Measurements from ENCODE around the gene HSPBP1.

The HSPBP1 gene

GRCh38 chr19:55258476-55258827 is 21.5 kb downstream of the HSPBP1 start:
- POLR2A ChIA-PET, result interaction anchor here (2.1 kb wide), 1 partner anchor 18 kb away, joined by 7 read pairs; no protein-coding TSS in a partner anchor
- CTCF ChIA-PET, result interaction anchor here (1.1 to 1.7 kb wide), 2 partner anchors 23 to 245 kb away, joined by 3 to 5 read pairs; no protein-coding TSS in a partner anchor

GRCh38 chr19:55257461-55258420 is 22.2 kb downstream of the HSPBP1 start:
- TF ChIP-seq, protein P1, sequence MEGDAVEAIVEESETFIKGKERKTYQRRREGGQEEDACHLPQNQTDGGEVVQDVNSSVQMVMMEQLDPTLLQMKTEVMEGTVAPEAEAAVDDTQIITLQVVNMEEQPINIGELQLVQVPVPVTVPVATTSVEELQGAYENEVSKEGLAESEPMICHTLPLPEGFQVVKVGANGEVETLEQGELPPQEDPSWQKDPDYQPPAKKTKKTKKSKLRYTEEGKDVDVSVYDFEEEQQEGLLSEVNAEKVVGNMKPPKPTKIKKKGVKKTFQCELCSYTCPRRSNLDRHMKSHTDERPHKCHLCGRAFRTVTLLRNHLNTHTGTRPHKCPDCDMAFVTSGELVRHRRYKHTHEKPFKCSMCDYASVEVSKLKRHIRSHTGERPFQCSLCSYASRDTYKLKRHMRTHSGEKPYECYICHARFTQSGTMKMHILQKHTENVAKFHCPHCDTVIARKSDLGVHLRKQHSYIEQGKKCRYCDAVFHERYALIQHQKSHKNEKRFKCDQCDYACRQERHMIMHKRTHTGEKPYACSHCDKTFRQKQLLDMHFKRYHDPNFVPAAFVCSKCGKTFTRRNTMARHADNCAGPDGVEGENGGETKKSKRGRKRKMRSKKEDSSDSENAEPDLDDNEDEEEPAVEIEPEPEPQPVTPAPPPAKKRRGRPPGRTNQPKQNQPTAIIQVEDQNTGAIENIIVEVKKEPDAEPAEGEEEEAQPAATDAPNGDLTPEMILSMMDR (IDR thresholded peaks at IDR 0.05; ENCODE audit: control extremely low read depth, extremely low read depth, low read depth, missing control alignments), result no peak
- DNase-seq (ENCODE audit: extremely low spot score), result no peak
- ChIA-PET POLR2A (interaction anchor here (0.6 to 2.1 kb wide), 2 partner anchors 19 to 148 kb away, joined by 4 to 7 read pairs; no protein-coding TSS in a partner anchor), CTCF (interaction anchor here (0.8 to 3.0 kb wide), 4 partner anchors 24 to 161 kb away, joined by 3 to 12 read pairs (median 4); no protein-coding TSS in a partner anchor)

More at GRCh38 chr19:55258476-55258827, 21.5 kb downstream of the HSPBP1 start:
- TF ChIP-seq, protein P1 (IDR thresholded peaks at IDR 0.05; ENCODE audit: control extremely low read depth, extremely low read depth, low read depth, missing control alignments), result no peak
- peak; percentile 68 for DNase-seq (ENCODE audit: extremely low spot score)

- CTCF ChIA-PET, result interaction anchor here (0.8 to 3.6 kb wide), 8 partner anchors 11 to 211 kb away, joined by 3 to 12 read pairs (median 4); no protein-coding TSS in a partner anchor
- POLR2A ChIA-PET, result interaction anchor here (0.6 to 1.3 kb wide), 2 partner anchors 19 to 149 kb away, joined by 4 to 6 read pairs; no protein-coding TSS in a partner anchor
Measured at GRCh38 chr19:55256562-55257460, 23.1 kb downstream of the HSPBP1 start.

DNA sequence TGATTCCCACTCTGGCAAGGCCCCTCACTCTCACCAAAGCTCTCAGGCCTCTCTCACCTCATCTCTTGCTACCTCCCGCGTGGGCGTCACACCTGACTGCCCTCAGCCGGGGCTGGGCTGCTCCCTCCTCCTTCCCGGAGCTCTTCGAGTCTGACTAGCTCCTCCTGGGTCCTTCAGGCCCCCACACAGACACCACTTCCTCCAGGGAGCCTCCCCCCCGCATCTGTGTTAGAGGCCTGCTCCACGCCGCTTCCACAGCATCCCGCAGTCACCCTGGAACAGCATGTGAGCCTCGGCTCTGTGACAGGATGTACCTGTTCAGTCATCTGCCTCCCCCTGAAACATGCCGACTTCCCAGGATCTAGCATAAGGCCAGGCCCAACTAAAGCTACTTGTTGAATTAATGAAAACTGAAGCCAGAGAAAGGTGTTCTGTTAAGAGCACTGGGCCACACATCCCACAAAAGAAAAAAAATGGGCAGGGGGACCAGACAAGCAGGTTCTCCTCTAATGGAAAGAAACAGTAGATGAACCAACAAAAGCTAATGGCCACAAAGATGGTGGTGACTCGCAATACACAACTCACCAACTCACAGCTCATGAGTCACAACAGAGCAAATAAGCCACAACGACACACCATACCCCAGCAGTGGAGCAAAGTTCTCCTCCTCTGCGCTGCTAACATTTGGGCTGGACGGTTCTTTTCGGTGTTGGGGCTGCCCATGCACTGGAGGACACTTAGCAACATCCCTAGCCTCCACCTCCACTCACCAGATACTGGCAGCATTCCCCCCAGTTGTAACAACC is 24.1 kb downstream of the HSPBP1 start:
- CTCF ChIA-PET, result interaction anchor here (0.9 to 3.6 kb wide), 11 partner anchors 10 to 212 kb away, joined by 3 to 12 read pairs (median 3); partner anchors contain the start of gene TMEM238

More at GRCh38 chr19:55256562-55257460, 23.1 kb downstream of the HSPBP1 start:
- DNase-seq (ENCODE audit: extremely low spot score), result no peak
- TF ChIP-seq, protein P1 (IDR thresholded peaks at IDR 0.05; ENCODE audit: control extremely low read depth, extremely low read depth, low read depth, missing control alignments), result no peak

GRCh38 chr19:55254625-55254977 is 25.3 kb downstream of the HSPBP1 start:
- ChIA-PET POLR2A (interaction anchor here (0.5 to 1.9 kb wide), 5 partner anchors 9 to 153 kb away, joined by 3 to 10 read pairs (median 3); partner anchors contain the start of genes TMEM238 and UBE2S), CTCF (interaction anchor here (0.9 to 3.6 kb wide), 7 partner anchors 14 to 199 kb away, joined by 3 to 12 read pairs (median 5); no protein-coding TSS in a partner anchor)
- TF ChIP-seq, protein P1 (IDR thresholded peaks at IDR 0.05; ENCODE audit: control extremely low read depth, extremely low read depth, low read depth, missing control alignments), result no peak
- no peak for DNase-seq (ENCODE audit: extremely low spot score)

More for the DNA sequence above, 24.1 kb downstream of the HSPBP1 start:
- peak; percentile 53 for DNase-seq (ENCODE audit: extremely low spot score)
- POLR2A ChIA-PET, result interaction anchor here (0.6 to 1.9 kb wide), 3 partner anchors 20 to 330 kb away, joined by 3 to 10 read pairs (median 6); partner anchors contain the start of gene UBE2S
- TF ChIP-seq, protein P1 (IDR thresholded peaks at IDR 0.05; ENCODE audit: control extremely low read depth, extremely low read depth, low read depth, missing control alignments), result no peak

Measured in GM10248 (cell line).